HG03439 (cell line): Measurements from ENCODE around the gene DSCAM.

ENCODE experiments used
- ATAC-seq: cut with Tn5 transposase; IDR thresholded peaks from one replicate; pipeline ENCODE4 v1.9.1; 2021; ENCODE audit warnings: mild to moderate bottlenecking, moderate library complexity; ENCODE audit not compliant: unreplicated experiment

DSCAM gene

GRCh38 chr21:39966786-39967185, 880.2 kb downstream of the DSCAM start:
- ATAC-seq: no peak

GRCh38 chr21:39965026-39965425, 881.9 kb downstream of the DSCAM start:
- ATAC-seq: no peak

- ATAC-seq: no peak
Observed at GRCh38 chr21:39961251-39961650, 885.7 kb downstream of the DSCAM start.
